Erythroblast (primary cell): ENCODE results near the gene CCDC40.

ENCODE experiments used
- GATA1 ChIP-seq: IDR thresholded peaks from 2 replicates; pipeline ENCODE4 v1.6.1; 2011; ENCODE audit warnings: low read depth, mild to moderate bottlenecking, control low read depth, low read length, moderate library complexity
- POLR2A ChIP-seq: IDR thresholded peaks from 2 replicates; pipeline ENCODE4 v1.6.1; 2011; ENCODE audit warnings: mild to moderate bottlenecking, low read length

GRCh38 chr17:80141463-80142165 lies 105.2 kb downstream of the CCDC40 start:
- no peak for TF ChIP-seq POLR2A
- TF ChIP-seq GATA1, result no peak
